ENCODE data around the gene SYT2. TPM values are rescaled to one million over a fixed set of nuclear protein-coding genes. Genes with fewer than 3 reads are reported as not detected.
"Not testable (repeated sequence)": the region's sequence is repeated elsewhere in the genome, so short reads cannot be mapped to it uniquely, and the experiment has no call there.

The SYT2 gene
- polyA plus RNA-seq, 10 donors, result 0.27 to 0.94 (median 0.39) TPM

- no peak for DNase-seq
Measured at GRCh38 chr1:202593845-202594244, 116.4 kb downstream of the SYT2 start.

GRCh38 chr1:202592146-202592545 is 118.1 kb downstream of the SYT2 start:
- no peak for DNase-seq

GRCh38 chr1:202591515-202591914 is 118.7 kb downstream of the SYT2 start:
- DNase-seq, result no peak

GRCh38 chr1:202590975-202591411 is 119.3 kb downstream of the SYT2 start:
- DNase-seq, result no peak

GRCh38 chr1:202590126-202590525 is 120.1 kb downstream of the SYT2 start:
- no peak for DNase-seq

- DNase-seq, result peak; percentile 93 to 96 (median 96)
Measured at GRCh38 chr1:202589190-202589930, 120.9 kb downstream of the SYT2 start.

- no peak for DNase-seq
Measured at GRCh38 chr1:202588503-202589189, 121.6 kb downstream of the SYT2 start.

- peak in 1 of 3 donors; percentile 75 for DNase-seq
Measured at GRCh38 chr1:202587859-202588485, 122.3 kb downstream of the SYT2 start.

- DNase-seq, result no peak
Measured at GRCh38 chr1:202586871-202587270, 123.4 kb downstream of the SYT2 start.

GRCh38 chr1:202586018-202586821 is 124.0 kb downstream of the SYT2 start:
- peak in 2 of 3 donors; percentile 72 to 85 for DNase-seq

GRCh38 chr1:202585590-202585933 is 124.7 kb downstream of the SYT2 start:
- DNase-seq, result no peak

GRCh38 chr1:202584707-202585589 is 125.3 kb downstream of the SYT2 start:
- no peak for DNase-seq

GRCh38 chr1:202582350-202582749 is 127.9 kb downstream of the SYT2 start:
- DNase-seq, result not testable (repeated sequence)

- DNase-seq, result peak in 1 of 3 donors; percentile 51
Measured at GRCh38 chr1:202580619-202581018, 129.6 kb downstream of the SYT2 start.

GRCh38 chr1:202579806-202580205 is 130.4 kb downstream of the SYT2 start:
- peak; percentile 79 to 90 (median 83) for DNase-seq

- peak in 1 of 3 donors; percentile 62 for DNase-seq
Measured at GRCh38 chr1:202578565-202578964, 131.7 kb downstream of the SYT2 start.

- peak in 1 of 3 donors; percentile 74 for DNase-seq
Measured at GRCh38 chr1:202578001-202578504, 132.2 kb downstream of the SYT2 start.

GRCh38 chr1:202577381-202577780 is 132.9 kb downstream of the SYT2 start:
- DNase-seq, result peak in 1 of 3 donors; percentile 53

- peak in 1 of 3 donors; percentile 63 for DNase-seq
Measured at GRCh38 chr1:202576816-202577215, 133.4 kb downstream of the SYT2 start.

GRCh38 chr1:202575918-202576653 is 134.2 kb downstream of the SYT2 start:
- DNase-seq, result no peak

Measured in muscle of back (tissue), 11 donors.